GM18858 (cell line): ENCODE data around the gene TXNDC11.

ENCODE experiments used
- ATAC-seq: cut with Tn5 transposase; IDR thresholded peaks from one replicate; pipeline ENCODE4 v1.9.1; 2021; ENCODE audit not compliant: unreplicated experiment

TXNDC11 gene

GRCh38 chr16:11752856-11753255, 10.2 kb upstream of the TXNDC11 start:
- ATAC-seq: no peak

- ATAC-seq: no peak
Measured at GRCh38 chr16:11750056-11750455, 7.4 kb upstream of the TXNDC11 start.

GRCh38 chr16:11748404-11749254, 6.0 kb upstream of the TXNDC11 start:
- ATAC-seq: no peak

- ATAC-seq: no peak
Measured at GRCh38 chr16:11747949-11748403, 5.3 kb upstream of the TXNDC11 start.

GRCh38 chr16:11744075-11744470, 1.4 kb upstream of the TXNDC11 start:
- no peak for ATAC-seq

- no peak for ATAC-seq
Measured at GRCh38 chr16:11743308-11744074, 834 bp upstream of the TXNDC11 start.

GRCh38 chr16:11742093-11742535, 543 bp downstream of the TXNDC11 start:
- ATAC-seq: peak; percentile 10

- no peak for ATAC-seq
Measured at GRCh38 chr16:11740567-11740966, 2.1 kb downstream of the TXNDC11 start.

GRCh38 chr16:11738742-11739544, 3.7 kb downstream of the TXNDC11 start:
- no peak for ATAC-seq

- ATAC-seq: no peak
Measured at GRCh38 chr16:11737713-11738112, 4.9 kb downstream of the TXNDC11 start.

- no peak for ATAC-seq
Measured at GRCh38 chr16:11736903-11737302, 5.8 kb downstream of the TXNDC11 start.

GRCh38 chr16:11735787-11736186, 6.9 kb downstream of the TXNDC11 start:
- ATAC-seq: no peak

- no peak for ATAC-seq
Measured at GRCh38 chr16:11734653-11735043, 8.0 kb downstream of the TXNDC11 start.

GRCh38 chr16:11734025-11734652, 8.5 kb downstream of the TXNDC11 start:
- ATAC-seq: peak; percentile 39

- ATAC-seq: no peak
Measured at GRCh38 chr16:11731222-11731621, 11.4 kb downstream of the TXNDC11 start.

GRCh38 chr16:11729787-11730186, 12.9 kb downstream of the TXNDC11 start:
- no peak for ATAC-seq

GRCh38 chr16:11727796-11728543, 14.7 kb downstream of the TXNDC11 start:
- no peak for ATAC-seq

- ATAC-seq: no peak
Measured at GRCh38 chr16:11726008-11726407, 16.6 kb downstream of the TXNDC11 start.

GRCh38 chr16:11725457-11725856, 17.2 kb downstream of the TXNDC11 start:
- ATAC-seq: no peak

GRCh38 chr16:11722468-11722808, 20.2 kb downstream of the TXNDC11 start:
- ATAC-seq: no peak
